RPMI7951 (cell line): ENCODE results near the gene SLC8A1. TPM values are rescaled to one million over a fixed set of nuclear protein-coding genes. Genes with fewer than 3 reads are reported as not detected.
A peak's percentile ranks its signal among the peaks of the same experiment; 100 is the strongest.

Experiments used
- DNase-seq: peaks from one replicate; pipeline ENCODE4 v3.0.0-alpha.2; 2012; ENCODE audit warnings: low read depth
- total RNA-seq: library from RNA; depleted of rRNA; stranded (reverse); fragments of >200 nt; shearing (Covaris generic); gene quantifications from 2 replicates; pipeline ENCODE4 v1.2.3, GENCODE V29; 2014; rRNA removed

The SLC8A1 gene
- 6.4 and 8.5 TPM in 2 replicates for total RNA-seq

GRCh38 chr2:40451918-40452605, at the start of gene SLC8A1:
SLC8A1 (minus strand) TSS chr2:40452090.
- peak; percentile 48 for DNase-seq

DNA sequence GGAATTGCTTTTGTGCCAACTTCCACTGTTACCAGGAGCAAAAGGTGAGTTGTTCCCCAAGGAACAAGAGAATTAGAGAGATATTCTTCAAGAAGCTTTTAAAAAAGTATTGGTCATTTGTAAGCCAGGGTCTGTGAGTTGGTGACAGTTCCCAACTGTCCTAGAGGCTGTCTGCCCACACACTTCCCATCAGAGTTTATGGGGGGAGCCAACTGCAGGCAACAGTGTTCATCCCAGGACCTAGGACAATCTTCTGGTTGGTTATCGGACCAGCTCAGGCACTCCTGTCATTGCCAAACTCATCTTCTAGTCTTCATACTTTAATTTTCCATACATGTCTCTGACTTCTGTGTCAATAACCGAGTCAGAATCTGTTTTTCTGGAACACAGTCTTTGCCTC, 47.5 kb upstream of the SLC8A1 start:
- DNase-seq: no peak

- DNase-seq: no peak
These were observed 45.5 kb upstream of the SLC8A1 start for GRCh38 chr2:40497251-40497859.

- DNase-seq: no peak
These were observed 37.7 kb upstream of the SLC8A1 start for GRCh38 chr2:40489678-40489960.

DNA sequence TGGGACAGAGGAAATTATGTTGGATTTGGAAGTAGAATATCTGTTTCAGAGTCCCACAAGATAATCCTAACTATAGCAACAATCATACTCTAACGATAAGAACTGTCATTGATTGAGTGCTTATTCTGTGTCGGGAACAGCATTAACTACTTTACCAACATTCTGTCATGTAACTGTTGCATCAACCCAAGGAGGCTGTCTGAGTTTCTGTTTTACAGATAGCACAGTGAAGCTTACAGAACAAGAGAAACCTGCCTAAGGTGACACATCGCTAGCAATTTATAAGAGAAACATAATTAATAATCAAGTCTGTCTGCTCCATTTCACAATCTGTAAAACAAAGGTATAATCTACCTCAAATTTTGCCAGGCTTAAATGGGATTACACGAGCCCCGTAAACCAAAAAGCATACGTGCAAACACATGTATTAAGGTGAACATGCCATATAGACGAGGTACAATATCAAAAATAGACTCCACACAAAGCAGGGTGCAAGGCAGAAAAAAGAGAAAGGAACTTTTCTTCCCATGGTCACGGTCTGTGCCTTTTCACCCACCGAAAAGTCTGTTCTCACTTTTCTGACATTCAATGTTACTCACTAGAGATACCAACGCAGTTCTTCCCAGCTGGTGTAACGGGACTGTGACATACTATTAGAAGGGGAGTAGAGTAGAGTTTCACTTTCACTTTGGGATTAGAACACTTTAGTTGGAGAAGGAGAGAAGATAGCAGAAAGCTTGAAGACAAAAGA, 37.2 kb upstream of the SLC8A1 start:
- peak; percentile 81 for DNase-seq

GRCh38 chr2:40488101-40488601, 36.3 kb upstream of the SLC8A1 start:
- peak; percentile 54 for DNase-seq

GRCh38 chr2:40487602-40488001, 35.7 kb upstream of the SLC8A1 start:
- no peak for DNase-seq

- DNase-seq: no peak
These were observed 34.0 kb upstream of the SLC8A1 start for GRCh38 chr2:40485854-40486253.

- DNase-seq: no peak
These were observed 33.4 kb upstream of the SLC8A1 start for GRCh38 chr2:40485318-40485717.

GRCh38 chr2:40483549-40484243, 31.8 kb upstream of the SLC8A1 start:
- DNase-seq: no peak

DNA sequence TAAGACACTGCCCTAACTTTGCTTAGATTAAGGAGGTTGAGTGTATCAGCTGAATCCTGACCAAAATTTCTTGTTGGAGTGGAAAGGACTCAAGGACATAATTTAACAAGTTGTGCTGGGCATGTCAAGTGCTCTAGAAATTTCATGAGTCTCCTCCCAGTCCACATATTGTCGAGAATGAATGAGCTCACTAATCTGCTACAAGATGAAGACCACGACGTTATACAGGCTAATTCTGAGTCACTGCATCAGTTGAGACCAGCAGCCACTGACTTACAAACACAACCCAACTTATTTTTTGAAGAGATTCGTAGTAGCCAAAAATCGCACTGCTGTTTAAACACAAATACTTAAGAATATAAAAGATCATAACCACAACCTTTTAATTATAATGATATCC, 28.7 kb upstream of the SLC8A1 start:
- DNase-seq: peak; percentile 24

GRCh38 chr2:40480073-40480472, 28.2 kb upstream of the SLC8A1 start:
- no peak for DNase-seq

DNA sequence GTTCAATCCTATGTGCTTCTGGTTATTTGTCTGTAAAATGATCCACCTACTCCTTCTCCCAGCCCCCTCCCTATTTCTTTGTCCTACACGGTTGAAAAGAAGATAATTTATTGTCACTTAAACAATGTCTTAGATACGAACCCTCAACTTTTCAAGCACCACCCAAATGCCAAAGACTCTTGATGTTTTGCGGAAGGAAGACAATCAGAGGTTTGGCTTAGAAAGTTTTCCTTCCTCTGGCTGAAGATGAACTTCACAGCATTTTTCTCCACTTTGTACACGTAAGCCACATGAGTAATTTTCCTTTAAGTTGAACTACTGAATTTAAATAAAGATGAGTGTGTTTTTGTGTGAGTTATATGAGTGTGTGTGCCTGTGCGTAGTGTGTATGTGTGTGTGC, 25.5 kb upstream of the SLC8A1 start:
- DNase-seq: no peak

GRCh38 chr2:40476436-40476835, 24.5 kb upstream of the SLC8A1 start:
- no peak for DNase-seq

GRCh38 chr2:40474306-40474705, 22.4 kb upstream of the SLC8A1 start:
- DNase-seq: no peak

DNA sequence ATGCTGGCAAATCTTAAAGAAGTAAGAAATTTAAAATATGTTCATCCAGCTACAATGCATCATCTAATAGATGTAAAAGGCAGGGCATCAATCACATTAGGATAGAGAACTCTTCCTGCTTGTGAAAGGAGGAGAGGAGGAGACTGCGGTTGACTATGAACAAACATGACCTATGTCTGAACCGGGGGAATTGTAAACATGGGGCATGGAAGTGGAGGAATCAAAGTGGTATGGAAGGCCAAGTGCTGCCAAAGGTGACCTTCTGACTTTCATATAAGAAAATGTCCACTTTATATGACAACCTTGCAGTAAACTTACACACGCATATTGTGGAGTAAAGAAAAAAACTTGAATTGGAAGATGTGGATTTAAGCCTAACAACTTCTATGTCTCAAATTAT, 20.0 kb upstream of the SLC8A1 start:
- no peak for DNase-seq

GRCh38 chr2:40470822-40471813, 19.2 kb upstream of the SLC8A1 start:
- DNase-seq: no peak

- DNase-seq: no peak
These were observed 15.2 kb upstream of the SLC8A1 start for GRCh38 chr2:40466935-40467572.

- no peak for DNase-seq
These were observed 14.5 kb upstream of the SLC8A1 start for GRCh38 chr2:40466332-40466906.

DNA sequence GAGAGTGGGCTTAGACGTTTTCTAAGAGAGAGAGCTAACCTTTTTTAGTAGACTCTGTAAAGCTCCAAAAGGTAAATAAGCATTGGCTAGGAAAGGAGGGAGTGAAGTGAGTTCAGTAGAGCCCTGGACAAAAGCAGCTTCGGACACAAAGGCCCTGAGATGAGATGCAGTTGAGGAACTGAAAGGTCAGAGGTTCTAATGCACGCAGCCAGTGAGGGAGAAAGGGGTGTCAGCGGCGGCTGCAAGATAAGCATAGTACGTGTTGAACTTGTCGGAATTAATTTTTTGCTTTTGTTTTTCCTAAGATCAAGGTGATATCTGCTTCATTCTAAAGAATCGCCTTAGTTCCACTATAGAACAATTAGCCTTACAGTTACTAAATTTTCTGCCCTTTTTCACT, 11.2 kb upstream of the SLC8A1 start:
- no peak for DNase-seq
